Mammary epithelial cell (primary cell): Measurements from ENCODE around the gene PSTPIP1.

Experiments
- EZH2 ChIP-seq: IDR thresholded peaks from 2 replicates; pipeline ENCODE4 v1.6.1; 2012; ENCODE audit warnings: low read length, inconsistent platforms, borderline replicate concordance
- TF ChIP-seq, protein P1 (sequence below), 2 donors: IDR thresholded peaks in 1 of 2; conservative IDR thresholded peaks in 1 of 2; 2 replicates each; pipeline ENCODE4 v1.5.1; 2011 to 2012; ENCODE audit warnings: inconsistent platforms in 2 of 2, low read length in 2 of 2, mild to moderate bottlenecking in 2 of 2, control low read depth in 1 of 2, low read depth in 1 of 2; ENCODE audit not compliant: insufficient read depth in 1 of 2; ENCODE audit errors: extremely low read depth in 1 of 2

DNA sequence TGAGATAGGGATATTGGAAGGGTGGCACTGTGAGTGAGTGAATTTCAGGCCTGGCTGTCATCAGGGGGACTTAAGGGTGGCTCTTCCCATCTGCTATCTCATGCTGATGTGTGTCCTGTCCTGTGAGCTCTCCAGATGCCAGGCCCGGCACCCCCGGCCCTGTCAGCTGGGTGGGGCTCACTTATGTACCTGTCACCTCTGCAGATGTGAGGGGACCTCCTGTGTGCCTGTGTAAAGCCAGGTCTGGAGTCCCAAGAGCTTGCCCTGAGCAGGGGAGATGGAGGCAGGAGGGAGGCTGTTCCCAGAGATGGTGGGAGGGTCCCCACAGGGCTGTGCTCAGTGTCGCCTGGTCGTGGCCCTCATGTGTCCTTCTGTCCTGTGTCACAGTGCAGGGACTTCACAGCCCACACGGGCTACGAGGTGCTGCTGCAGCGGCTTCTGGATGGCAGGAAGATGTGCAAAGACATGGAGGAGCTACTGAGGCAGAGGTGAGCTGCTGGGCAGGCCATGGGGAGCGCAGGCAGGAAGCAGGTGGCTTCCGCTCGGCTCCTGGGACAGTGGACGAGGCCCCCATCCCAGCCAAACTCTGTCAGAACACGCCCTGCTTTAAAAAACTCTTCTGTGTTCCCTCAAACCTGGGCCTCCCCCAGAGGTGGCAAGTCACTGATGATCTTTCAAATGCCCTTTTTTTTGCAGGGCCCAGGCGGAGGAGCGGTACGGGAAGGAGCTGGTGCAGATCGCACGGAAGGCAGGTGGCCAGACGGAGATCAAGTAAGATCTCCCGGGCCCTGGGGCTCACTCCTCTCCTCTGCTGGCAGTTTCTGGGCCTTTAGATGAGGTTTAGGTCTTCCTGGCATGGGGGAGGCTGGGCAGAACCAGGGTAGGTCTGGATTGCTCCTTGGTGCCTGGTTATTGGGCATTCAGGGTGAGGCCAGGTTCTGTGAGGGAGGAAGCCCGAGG is 23.1 kb downstream of the PSTPIP1 start:
- TF ChIP-seq, protein P1, sequence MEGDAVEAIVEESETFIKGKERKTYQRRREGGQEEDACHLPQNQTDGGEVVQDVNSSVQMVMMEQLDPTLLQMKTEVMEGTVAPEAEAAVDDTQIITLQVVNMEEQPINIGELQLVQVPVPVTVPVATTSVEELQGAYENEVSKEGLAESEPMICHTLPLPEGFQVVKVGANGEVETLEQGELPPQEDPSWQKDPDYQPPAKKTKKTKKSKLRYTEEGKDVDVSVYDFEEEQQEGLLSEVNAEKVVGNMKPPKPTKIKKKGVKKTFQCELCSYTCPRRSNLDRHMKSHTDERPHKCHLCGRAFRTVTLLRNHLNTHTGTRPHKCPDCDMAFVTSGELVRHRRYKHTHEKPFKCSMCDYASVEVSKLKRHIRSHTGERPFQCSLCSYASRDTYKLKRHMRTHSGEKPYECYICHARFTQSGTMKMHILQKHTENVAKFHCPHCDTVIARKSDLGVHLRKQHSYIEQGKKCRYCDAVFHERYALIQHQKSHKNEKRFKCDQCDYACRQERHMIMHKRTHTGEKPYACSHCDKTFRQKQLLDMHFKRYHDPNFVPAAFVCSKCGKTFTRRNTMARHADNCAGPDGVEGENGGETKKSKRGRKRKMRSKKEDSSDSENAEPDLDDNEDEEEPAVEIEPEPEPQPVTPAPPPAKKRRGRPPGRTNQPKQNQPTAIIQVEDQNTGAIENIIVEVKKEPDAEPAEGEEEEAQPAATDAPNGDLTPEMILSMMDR (conservative IDR thresholded peaks at IDR 0.05 in 1 of 2, IDR thresholded peaks at IDR 0.05 in 1 of 2; ENCODE audit: extremely low read depth in 1 of 2, insufficient read depth in 1 of 2, low read depth in 1 of 2, low read length in 2 of 2) = no peak
- TF ChIP-seq EZH2 = no peak
